Tibial nerve (tissue), 4 donors: ENCODE measurements around the gene SLC25A13.

Source experiments
- EP300 ChIP-seq, 2 donors: sonication (generic); formaldehyde crosslinking; IDR thresholded peaks; one replicate each; pipeline ENCODE4 v1.6.1; 2017; ENCODE audit warnings: antibody characterized with exemption in 2 of 2, mild to moderate bottlenecking in 1 of 2
- POLR2A ChIP-seq, 2 donors: fragments of 450-650 bp; IDR thresholded peaks; one replicate each; pipeline ENCODE4 v1.6.1; 2017; ENCODE audit warnings: antibody characterized with exemption in 2 of 2, mild to moderate bottlenecking in 2 of 2, moderate library complexity in 2 of 2
- TF ChIP-seq, protein P1 (sequence below), 5 experiments: fragments of 200-600 bp in 3 of 5; fragments of 450-650 bp in 2 of 5; sonication (generic) in 3 of 5; IDR thresholded peaks; one replicate each; pipeline ENCODE4 v1.5.1; 2016 to 2019; ENCODE audit warnings: antibody characterized with exemption in 5 of 5, mild to moderate bottlenecking in 3 of 5, moderate library complexity in 2 of 5

DNA sequence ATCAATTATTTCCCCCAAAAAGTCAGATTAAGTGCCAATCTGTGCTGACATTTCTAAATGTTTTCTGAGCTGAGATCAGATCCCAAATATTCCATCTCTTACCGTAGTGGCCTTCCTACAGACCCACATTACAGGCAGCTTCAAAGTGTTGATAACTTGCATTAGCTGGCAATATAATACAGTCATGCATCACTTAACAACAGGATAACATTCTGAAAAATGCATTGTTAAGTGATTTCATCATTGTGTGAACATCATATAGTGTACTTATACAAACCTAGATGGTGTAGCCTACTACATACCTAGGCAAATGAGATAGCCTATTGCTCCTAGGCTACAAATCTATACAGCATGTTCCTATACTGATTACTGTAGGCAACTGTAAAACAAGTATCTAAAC, 22.4 kb downstream of the SLC25A13 start:
- TF ChIP-seq, protein P1, sequence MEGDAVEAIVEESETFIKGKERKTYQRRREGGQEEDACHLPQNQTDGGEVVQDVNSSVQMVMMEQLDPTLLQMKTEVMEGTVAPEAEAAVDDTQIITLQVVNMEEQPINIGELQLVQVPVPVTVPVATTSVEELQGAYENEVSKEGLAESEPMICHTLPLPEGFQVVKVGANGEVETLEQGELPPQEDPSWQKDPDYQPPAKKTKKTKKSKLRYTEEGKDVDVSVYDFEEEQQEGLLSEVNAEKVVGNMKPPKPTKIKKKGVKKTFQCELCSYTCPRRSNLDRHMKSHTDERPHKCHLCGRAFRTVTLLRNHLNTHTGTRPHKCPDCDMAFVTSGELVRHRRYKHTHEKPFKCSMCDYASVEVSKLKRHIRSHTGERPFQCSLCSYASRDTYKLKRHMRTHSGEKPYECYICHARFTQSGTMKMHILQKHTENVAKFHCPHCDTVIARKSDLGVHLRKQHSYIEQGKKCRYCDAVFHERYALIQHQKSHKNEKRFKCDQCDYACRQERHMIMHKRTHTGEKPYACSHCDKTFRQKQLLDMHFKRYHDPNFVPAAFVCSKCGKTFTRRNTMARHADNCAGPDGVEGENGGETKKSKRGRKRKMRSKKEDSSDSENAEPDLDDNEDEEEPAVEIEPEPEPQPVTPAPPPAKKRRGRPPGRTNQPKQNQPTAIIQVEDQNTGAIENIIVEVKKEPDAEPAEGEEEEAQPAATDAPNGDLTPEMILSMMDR (IDR thresholded peaks at IDR 0.05) = no peak
- TF ChIP-seq EP300 (IDR thresholded peaks at IDR 0.05) (no peak), POLR2A (IDR thresholded peaks at IDR 0.05) (no peak)
